ENCODE measurements around the gene FKBP1A.
"Not testable (repeated sequence)": the region's sequence is repeated elsewhere in the genome, so short reads cannot be mapped to it uniquely, and the experiment has no call there.

The FKBP1A gene

GRCh38 chr20:1418350-1418749, 25.5 kb upstream of the FKBP1A start:
- peak overlapping the region; percentile 90 for H3K27ac ChIP-seq
- no peak for DNase-seq (ENCODE audit: low read depth, low spot score)

DNA sequence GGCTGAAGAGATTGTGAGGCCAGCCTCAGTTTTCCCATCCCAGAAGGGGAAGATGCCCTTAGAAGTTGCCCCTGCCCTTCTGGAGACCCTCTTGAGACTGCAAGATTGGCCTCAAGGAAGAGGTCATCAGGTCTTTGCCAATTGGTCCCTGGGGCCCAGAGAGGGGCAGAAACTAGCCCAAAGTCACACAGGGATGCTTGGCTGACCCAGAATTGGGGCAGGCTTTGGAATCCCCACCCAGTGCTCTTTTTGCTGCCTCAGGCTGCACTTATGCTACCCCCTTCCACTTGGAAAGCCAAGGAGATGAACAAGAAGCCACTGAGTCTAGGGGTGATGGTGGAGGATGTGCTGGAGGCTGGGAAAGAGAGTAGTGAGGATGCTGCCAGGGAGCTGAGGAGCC, 24.9 kb upstream of the FKBP1A start:
- DNase-seq (ENCODE audit: low read depth, low spot score), result no peak
- H3K27ac ChIP-seq, result peak overlapping the region; percentile 90

- H3K27ac ChIP-seq, result peak overlapping the region; percentile 90
- no peak for DNase-seq (ENCODE audit: low read depth, low spot score)
Measured at GRCh38 chr20:1417273-1417672, 24.4 kb upstream of the FKBP1A start.

DNA sequence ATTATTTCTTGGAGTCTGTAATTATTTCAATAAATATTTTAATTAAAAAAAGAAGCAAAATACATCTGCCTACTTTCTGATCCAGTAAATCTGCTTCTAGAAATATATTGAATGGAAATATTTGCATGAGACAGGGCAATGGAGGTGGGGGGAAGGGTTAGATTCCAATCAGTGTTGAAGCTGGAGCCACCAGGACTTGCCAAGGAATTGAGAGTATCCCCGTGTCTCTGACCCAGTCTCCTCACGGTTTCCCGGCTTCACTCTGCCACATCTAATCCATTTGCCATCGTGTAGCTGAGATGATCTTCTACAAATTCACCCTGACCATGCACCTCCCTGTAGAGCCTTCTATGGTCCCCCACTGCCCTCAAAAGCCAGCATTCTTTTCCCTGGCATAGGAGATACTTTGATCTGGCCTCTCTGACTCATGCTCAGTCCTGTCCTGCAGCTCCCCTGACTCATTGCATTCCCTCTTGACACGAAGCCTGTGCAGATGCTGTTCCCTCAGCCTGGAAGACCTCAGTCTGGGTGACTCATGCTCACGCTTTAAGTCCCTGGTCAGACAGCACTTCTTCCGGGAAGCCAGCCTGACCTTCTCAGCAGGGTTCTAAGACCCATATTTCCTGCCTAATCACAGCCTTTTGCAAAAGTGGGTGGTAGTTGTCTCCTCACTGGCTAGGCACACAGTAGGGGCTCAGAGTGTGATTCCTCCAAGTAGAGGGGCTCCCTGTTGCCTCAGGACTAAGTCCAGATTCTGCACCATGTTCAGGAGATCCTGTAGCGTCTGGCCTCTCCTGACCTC, 23.0 kb upstream of the FKBP1A start:
- peak; percentile 99 for DNase-seq (ENCODE audit: low read depth, low spot score)
- peak overlapping the region; percentile 90 for H3K27ac ChIP-seq

GRCh38 chr20:1414982-1415381, 22.1 kb upstream of the FKBP1A start:
- peak overlapping the region; percentile 90 for H3K27ac ChIP-seq
- DNase-seq (ENCODE audit: low read depth, low spot score), result no peak

GRCh38 chr20:1405801-1406200, 12.9 kb upstream of the FKBP1A start:
- no peak for DNase-seq (ENCODE audit: low read depth, low spot score)
- no peak overlapping the region for H3K27ac ChIP-seq

GRCh38 chr20:1403624-1404023, 10.8 kb upstream of the FKBP1A start:
- no peak for DNase-seq (ENCODE audit: low read depth, low spot score)
- no peak overlapping the region for H3K27ac ChIP-seq

- peak overlapping the region; percentile 1 for H3K27ac ChIP-seq
- no peak for DNase-seq (ENCODE audit: low read depth, low spot score)
Measured at GRCh38 chr20:1402149-1402548, 9.3 kb upstream of the FKBP1A start.

- no peak for DNase-seq (ENCODE audit: low read depth, low spot score)
- peak overlapping the region; percentile 66 for H3K27ac ChIP-seq
Measured at GRCh38 chr20:1401451-1401907, 8.6 kb upstream of the FKBP1A start.

- peak overlapping the region; percentile 66 for H3K27ac ChIP-seq
- peak; percentile 66 for DNase-seq (ENCODE audit: low read depth, low spot score)
Measured at GRCh38 chr20:1399678-1400366, 7.0 kb upstream of the FKBP1A start.

- not testable (repeated sequence) for DNase-seq (ENCODE audit: low read depth, low spot score)
Measured at GRCh38 chr20:1398185-1398584, 5.3 kb upstream of the FKBP1A start.

DNA sequence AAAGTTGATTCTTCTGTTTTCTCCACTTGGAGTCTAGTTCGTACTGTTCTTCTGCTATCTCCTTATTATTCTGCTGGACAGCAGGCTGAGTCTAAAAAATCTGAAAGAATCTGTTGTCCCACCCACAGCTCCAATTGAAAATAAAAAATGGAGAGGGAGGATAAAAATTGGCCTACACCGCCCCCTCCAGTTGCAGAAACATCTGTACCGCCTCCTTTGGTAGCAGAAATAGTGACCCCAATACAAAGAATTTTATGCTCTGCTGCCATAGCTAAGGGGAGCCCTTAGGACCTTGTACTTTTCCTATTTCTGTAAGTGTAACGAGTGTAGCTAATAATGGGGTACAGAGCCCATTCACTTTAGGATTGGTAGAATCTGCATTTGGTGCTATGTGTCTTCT, 4.9 kb upstream of the FKBP1A start:
- no peak overlapping the region for H3K27ac ChIP-seq
- no peak for DNase-seq (ENCODE audit: low read depth, low spot score)

More at GRCh38 chr20:1398185-1398584, 5.3 kb upstream of the FKBP1A start:
- not testable (repeated sequence) for H3K27ac ChIP-seq

DNA sequence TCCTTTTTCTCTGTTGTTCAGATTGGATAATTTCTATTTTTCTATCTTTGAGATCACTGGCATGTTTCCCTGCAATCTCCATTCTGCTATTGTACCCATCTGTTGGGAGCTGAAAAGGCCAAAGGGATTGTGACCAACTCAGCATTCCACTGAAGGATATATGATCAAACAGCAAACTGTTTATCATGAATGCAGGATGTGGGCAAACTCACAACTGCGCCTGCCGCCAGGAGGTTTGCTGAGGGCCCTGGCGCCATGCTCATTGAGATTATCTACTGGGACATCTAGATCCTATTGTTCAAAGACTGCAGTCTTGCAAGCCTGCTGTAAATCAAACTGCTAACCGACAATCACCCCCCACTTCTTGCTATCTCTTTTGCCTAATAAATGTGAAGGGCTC, 3.8 kb upstream of the FKBP1A start:
- DNase-seq (ENCODE audit: low read depth, low spot score), result no peak
- peak overlapping the region; percentile 20 for H3K27ac ChIP-seq

DNA sequence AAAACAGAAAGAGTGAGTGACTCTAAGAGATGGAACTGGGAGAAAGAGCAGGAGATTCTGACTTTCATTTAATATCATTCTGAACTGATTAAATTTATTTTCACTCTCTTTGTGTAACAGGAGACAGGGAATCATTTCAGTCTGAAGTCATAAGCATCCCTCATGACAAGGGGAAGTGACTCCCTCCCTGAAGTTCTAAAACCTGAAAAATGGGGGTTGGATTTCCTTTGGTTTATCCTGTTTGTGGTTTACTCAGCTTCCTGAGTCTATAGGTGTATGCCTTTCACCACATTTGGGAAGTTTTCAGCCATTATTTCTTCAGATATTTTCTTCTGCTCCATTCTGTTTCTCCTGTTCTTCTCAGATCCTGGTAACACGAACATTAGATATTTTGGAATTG, 3.4 kb upstream of the FKBP1A start:
- peak overlapping the region; percentile 20 for H3K27ac ChIP-seq
- DNase-seq (ENCODE audit: low read depth, low spot score), result no peak

DNA sequence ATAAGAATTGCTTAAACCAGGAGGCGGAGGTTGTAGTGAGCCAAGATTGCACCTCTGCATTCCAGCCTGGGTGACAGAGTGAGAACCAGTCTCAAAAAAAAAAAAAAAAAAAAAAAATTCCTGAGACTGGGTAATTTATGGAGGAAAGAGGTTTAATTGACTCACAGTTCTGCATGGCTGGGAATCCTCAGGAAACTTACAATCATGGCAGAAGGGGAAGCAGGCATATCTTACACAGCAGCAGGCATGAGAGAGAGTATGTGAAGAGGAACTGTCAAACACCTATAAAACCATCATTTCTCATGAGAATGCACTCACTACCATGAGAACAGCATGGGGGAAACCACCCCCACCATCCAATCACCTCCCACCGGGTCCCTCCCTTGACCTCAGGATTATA, 1.8 kb upstream of the FKBP1A start:
- DNase-seq (ENCODE audit: low read depth, low spot score), result no peak
- H3K27ac ChIP-seq, result peak overlapping the region; percentile 67

- DNase-seq (ENCODE audit: low read depth, low spot score), result no peak
Measured at GRCh38 chr20:1393507-1393882, 641 bp upstream of the FKBP1A start.

GRCh38 chr20:1392443-1392692, 486 bp downstream of the FKBP1A start:
- peak overlapping the region; percentile 67 for H3K27ac ChIP-seq
- no peak for DNase-seq (ENCODE audit: low read depth, low spot score)

More at GRCh38 chr20:1393507-1393882, 641 bp upstream of the FKBP1A start:
- H3K27ac ChIP-seq, result peak overlapping the region; percentile 67

- DNase-seq (ENCODE audit: low read depth, low spot score), result no peak
Measured at GRCh38 chr20:1391640-1392442, 1.0 kb downstream of the FKBP1A start.

DNA sequence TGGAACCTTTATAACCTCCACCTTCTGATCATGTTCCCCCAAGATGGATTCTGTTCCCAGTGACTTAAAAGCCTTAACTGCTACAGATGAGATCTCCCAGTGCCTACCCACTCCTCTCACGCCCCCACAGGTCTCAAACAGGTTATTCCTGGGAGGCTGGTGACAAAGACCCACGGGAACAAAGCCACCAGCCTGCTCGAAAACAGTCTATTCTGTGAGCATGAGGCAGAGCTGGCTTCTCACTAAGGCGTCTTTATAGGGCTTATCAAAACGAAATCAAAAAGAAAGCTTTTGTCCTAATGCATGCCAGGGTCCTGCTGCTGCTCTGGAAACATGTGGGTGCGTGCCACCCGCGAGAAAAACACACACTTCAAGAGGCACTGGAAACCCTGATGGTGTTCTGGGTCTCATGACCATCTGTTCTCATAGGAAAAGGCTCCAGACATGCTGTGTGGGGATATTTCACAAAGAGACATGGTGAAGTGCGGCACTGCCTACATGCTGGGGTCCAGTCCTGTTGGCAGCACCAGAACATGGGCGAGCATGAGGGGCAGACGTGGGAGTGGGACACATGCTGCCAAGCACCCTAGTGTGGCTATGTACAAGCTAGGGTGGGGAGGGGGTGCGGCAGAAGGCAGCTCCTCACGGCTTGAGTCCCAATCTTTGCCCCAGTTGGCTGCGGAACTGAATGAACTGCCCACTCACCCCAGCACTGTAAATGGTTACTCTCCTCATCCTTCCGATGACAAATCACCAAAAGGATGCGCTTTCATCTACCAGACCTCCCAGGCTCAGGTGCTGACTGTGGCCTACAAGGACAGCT, 2.1 kb downstream of the FKBP1A start:
- H3K27ac ChIP-seq, result peak overlapping the region; percentile 67
- DNase-seq (ENCODE audit: low read depth, low spot score), result no peak

More at GRCh38 chr20:1391640-1392442, 1.0 kb downstream of the FKBP1A start:
- peak overlapping the region; percentile 67 for H3K27ac ChIP-seq

Data from epithelial cell of prostate (primary cell).